DMS153 treated with DMSO at 0.1 percent for 48 hours (cell line): Measurements from ENCODE around the gene ARHGEF3.
A peak's percentile ranks its signal among the peaks of the same experiment; 100 is the strongest.

Experiments
- DNase-seq: peaks from one replicate; lab custom pipeline; 2025; ENCODE audit not compliant: unreplicated experiment; lab: John Stamatoyannopoulos, UW

Gene ARHGEF3

GRCh38 chr3:56799251-56799882, 2.4 kb downstream of the ARHGEF3 start:
- DNase-seq, result peak; percentile 27

- no peak for DNase-seq
These were observed 4.8 kb downstream of the ARHGEF3 start for GRCh38 chr3:56796996-56797395.

- DNase-seq, result no peak
These were observed 5.5 kb downstream of the ARHGEF3 start for GRCh38 chr3:56796202-56796601.

- no peak for DNase-seq
These were observed 5.9 kb downstream of the ARHGEF3 start for GRCh38 chr3:56795829-56796185.

- no peak for DNase-seq
These were observed 6.5 kb downstream of the ARHGEF3 start for GRCh38 chr3:56795097-56795828.

- no peak for DNase-seq
These were observed 9.6 kb downstream of the ARHGEF3 start for GRCh38 chr3:56792193-56792592.

GRCh38 chr3:56790016-56790821, 11.5 kb downstream of the ARHGEF3 start:
- no peak for DNase-seq

GRCh38 chr3:56789076-56789475, 12.7 kb downstream of the ARHGEF3 start:
- no peak for DNase-seq

- DNase-seq, result no peak
These were observed 13.2 kb downstream of the ARHGEF3 start for GRCh38 chr3:56788521-56788920.

GRCh38 chr3:56787784-56788256, 13.9 kb downstream of the ARHGEF3 start:
- DNase-seq, result no peak

- no peak for DNase-seq
These were observed 14.4 kb downstream of the ARHGEF3 start for GRCh38 chr3:56787258-56787775.

- DNase-seq, result no peak
These were observed 16.2 kb downstream of the ARHGEF3 start for GRCh38 chr3:56785499-56785898.

GRCh38 chr3:56784448-56785001, 17.2 kb downstream of the ARHGEF3 start:
- no peak for DNase-seq

GRCh38 chr3:56783644-56784447, 17.9 kb downstream of the ARHGEF3 start:
- peak; percentile 73 for DNase-seq

- DNase-seq, result no peak
These were observed 18.8 kb downstream of the ARHGEF3 start for GRCh38 chr3:56782906-56783305.

- DNase-seq, result no peak
These were observed 19.5 kb downstream of the ARHGEF3 start for GRCh38 chr3:56782215-56782614.

- DNase-seq, result no peak
These were observed 20.0 kb downstream of the ARHGEF3 start for GRCh38 chr3:56781762-56782161.

- no peak for DNase-seq
These were observed 20.8 kb downstream of the ARHGEF3 start for GRCh38 chr3:56780936-56781335.

GRCh38 chr3:56778893-56779292, 22.9 kb downstream of the ARHGEF3 start:
- DNase-seq, result no peak

GRCh38 chr3:56776556-56776950, 25.2 kb downstream of the ARHGEF3 start:
- DNase-seq, result no peak
